Neural progenitor cell (in vitro differentiated cells): ENCODE data around the gene ATG3. TPM values are rescaled to one million over a fixed set of nuclear protein-coding genes. Genes with fewer than 3 reads are reported as not detected.

ENCODE experiments used
- DNase-seq: peaks from one replicate; pipeline ENCODE4 v3.0.0-alpha.2; 2016; ENCODE audit warnings: low spot score
- H2AFZ ChIP-seq: fragments of 200-600 bp; sonication (generic); replicated peaks from 2 replicates; pipeline ENCODE4 v1.6.1; 2016; ENCODE audit warnings: antibody characterized with exemption
- H3F3A ChIP-seq: fragments of 200-600 bp; sonication (generic); 2 replicates; pipeline ENCODE4 v1.6.1; 2016; ENCODE audit warnings: antibody characterized with exemption, low read depth
- H3K27ac ChIP-seq: fragments of 200-600 bp; sonication (generic); 2 replicates; pipeline ENCODE4 v1.5.1; 2016; ENCODE audit warnings: mild to moderate bottlenecking
- H3K27me3 ChIP-seq: fragments of 200-600 bp; sonication (generic); 2 replicates; pipeline ENCODE4 v1.6.1; 2016; ENCODE audit warnings: mild to moderate bottlenecking, moderate library complexity
- H3K36me3 ChIP-seq: fragments of 200-600 bp; sonication (generic); 2 replicates; pipeline ENCODE4 v1.5.1; 2016
- H3K4me1 ChIP-seq: fragments of 200-600 bp; sonication (generic); 2 replicates; pipeline ENCODE4 v1.6.1; 2016; ENCODE audit warnings: mixed run types
- H3K4me2 ChIP-seq: fragments of 200-600 bp; sonication (generic); 2 replicates; pipeline ENCODE4 v1.6.1; 2016
- H3K4me3 ChIP-seq: fragments of 200-600 bp; sonication (generic); 2 replicates; pipeline ENCODE4 v1.5.1; 2016
- H3K79me2 ChIP-seq: fragments of 200-600 bp; sonication (generic); 2 replicates; pipeline ENCODE4 v1.6.1; 2016; ENCODE audit warnings: low read depth
- H3K9ac ChIP-seq: fragments of 200-600 bp; sonication (generic); 2 replicates; pipeline ENCODE4 v1.6.1; 2016
- H3K9me3 ChIP-seq: fragments of 200-600 bp; sonication (generic); 2 replicates; pipeline ENCODE4 v1.5.1; 2016; ENCODE audit warnings: low read depth
- H4K20me1 ChIP-seq: fragments of 200-600 bp; sonication (generic); 2 replicates; pipeline ENCODE4 v1.6.1; 2016; ENCODE audit warnings: low read depth
- H3K27ac Mint-ChIP-seq: 3 replicates; pipeline ENCODE4 v1.8.0; 2021; ENCODE audit warnings: mixed read lengths
- H3K27me3 Mint-ChIP-seq: 2 replicates; pipeline ENCODE4 v1.8.0; 2022; ENCODE audit warnings: low read depth, mild to moderate bottlenecking, inconsistent platforms, moderate library complexity, mixed read lengths; ENCODE audit not compliant: insufficient read depth
- H3K36me3 Mint-ChIP-seq: 3 replicates; pipeline ENCODE4 v1.8.0; 2021; ENCODE audit warnings: mixed read lengths
- H3K4me1 Mint-ChIP-seq: 3 replicates; pipeline ENCODE4 v1.8.0; 2021; ENCODE audit warnings: mixed read lengths
- H3K4me3 Mint-ChIP-seq: 3 replicates; pipeline ENCODE4 v1.8.0; 2021; ENCODE audit warnings: mild to moderate bottlenecking, moderate library complexity, mixed read lengths
- H3K9me3 Mint-ChIP-seq: 3 replicates; pipeline ENCODE4 v1.8.0; 2020; ENCODE audit warnings: mixed read lengths
- CTCF ChIP-seq: fragments of 200-600 bp; sonication (generic); IDR thresholded peaks from 2 replicates; pipeline ENCODE4 v1.5.1; 2017; ENCODE audit warnings: antibody characterized with exemption, mild to moderate bottlenecking
- EZH2 ChIP-seq: fragments of 200-600 bp; sonication (generic); IDR thresholded peaks from 2 replicates; pipeline ENCODE4 v1.6.1; 2017; ENCODE audit warnings: antibody characterized with exemption, mild to moderate bottlenecking, moderate library complexity
- EZH2phosphoT487 ChIP-seq: fragments of 200-600 bp; sonication (generic); IDR thresholded peaks from 2 replicates; pipeline ENCODE4 v1.6.1; 2017; ENCODE audit warnings: antibody characterized with exemption
- total RNA-seq: library from RNA; depleted of rRNA; stranded (reverse); fragments of >200 nt; gene quantifications from 2 replicates; pipeline ENCODE4 v1.2.3, GENCODE V29; 2015; ENCODE audit warnings: low replicate concordance

ATG3 gene
- total RNA-seq, 1 donor from 2014 or later: 55.8 TPM

GRCh38 chr3:112486811-112487505 lies 74.8 kb downstream of the ATG3 start:
- Histone ChIP-seq H3K4me3 (no peak overlapping the region), H3K9me3 (no peaks in the 10 kb centered on the region), H3K79me2 (no peaks in the 10 kb centered on the region), H3K9ac (no peak overlapping the region), H4K20me1 (no peaks in the 10 kb centered on the region), H3K4me2 (no peak overlapping the region), H3K27me3 (no peaks in the 10 kb centered on the region), H3K27ac (no peak overlapping the region), H3K36me3 (no peaks in the 10 kb centered on the region), H2AFZ (no peak overlapping the region), H3K4me1 (no peaks in the 10 kb centered on the region), H3F3A (no peaks in the 10 kb centered on the region)
- TF ChIP-seq EZH2phosphoT487 (no peak), EZH2 (no peak), CTCF (no peak)
- DNase-seq: no peak
- no peak overlapping the region for H3K4me3 Mint-ChIP-seq
- no peaks in the 10 kb centered on the region for H3K36me3 Mint-ChIP-seq
- no peaks in the 10 kb centered on the region for H3K4me1 Mint-ChIP-seq
- H3K27me3 Mint-ChIP-seq: no peaks in the 10 kb centered on the region
- no peaks in the 10 kb centered on the region for H3K9me3 Mint-ChIP-seq
- no peak overlapping the region for H3K27ac Mint-ChIP-seq

- no peak overlapping the region for H2AFZ ChIP-seq
- no peak overlapping the region for H3K4me3 ChIP-seq
- no peak for DNase-seq
- Mint-ChIP-seq H3K4me1 (no peaks in the 10 kb centered on the region), H3K27ac (no peak overlapping the region), H3K9me3 (no peaks in the 10 kb centered on the region), H3K36me3 (no peaks in the 10 kb centered on the region), H3K4me3 (no peak overlapping the region), H3K27me3 (no peaks in the 10 kb centered on the region)
- TF ChIP-seq CTCF (no peak), EZH2phosphoT487 (no peak), EZH2 (no peak)
- no peaks in the 10 kb centered on the region for H3K27me3 ChIP-seq
- H3K79me2 ChIP-seq: no peaks in the 10 kb centered on the region
- no peaks in the 10 kb centered on the region for H3F3A ChIP-seq
- H3K4me2 ChIP-seq: no peak overlapping the region
- no peak overlapping the region for H3K9ac ChIP-seq
- H3K9me3 ChIP-seq: no peaks in the 10 kb centered on the region
- H3K36me3 ChIP-seq: no peaks in the 10 kb centered on the region
- no peaks in the 10 kb centered on the region for H4K20me1 ChIP-seq
- no peaks in the 10 kb centered on the region for H3K4me1 ChIP-seq
- H3K27ac ChIP-seq: no peak overlapping the region
Observed at GRCh38 chr3:112484352-112484751, 77.4 kb downstream of the ATG3 start.

- H3K4me1 Mint-ChIP-seq: no peaks in the 10 kb centered on the region
- H3K27ac Mint-ChIP-seq: no peak overlapping the region
- H4K20me1 ChIP-seq: no peaks in the 10 kb centered on the region
- no peaks in the 10 kb centered on the region for H3K27me3 Mint-ChIP-seq
- no peaks in the 10 kb centered on the region for H3K9me3 Mint-ChIP-seq
- no peaks in the 10 kb centered on the region for H3K79me2 ChIP-seq
- H3F3A ChIP-seq: no peaks in the 10 kb centered on the region
- H2AFZ ChIP-seq: no peak overlapping the region
- DNase-seq: no peak
- no peak overlapping the region for H3K4me3 ChIP-seq
- H3K9ac ChIP-seq: no peak overlapping the region
- H3K4me1 ChIP-seq: no peaks in the 10 kb centered on the region
- no peak overlapping the region for H3K4me2 ChIP-seq
- TF ChIP-seq EZH2: no peak
- no peak for TF ChIP-seq CTCF
- no peak for TF ChIP-seq EZH2phosphoT487
- no peaks in the 10 kb centered on the region for H3K27me3 ChIP-seq
- H3K36me3 ChIP-seq: no peaks in the 10 kb centered on the region
- no peaks in the 10 kb centered on the region for H3K9me3 ChIP-seq
- H3K4me3 Mint-ChIP-seq: no peak overlapping the region
- no peak overlapping the region for H3K27ac ChIP-seq
- no peaks in the 10 kb centered on the region for H3K36me3 Mint-ChIP-seq
Observed at GRCh38 chr3:112482675-112483074, 79.1 kb downstream of the ATG3 start.

Other genes starting within 250 kb of the ATG3 start
- 41.5 and 48.4 TPM in 2 replicates for gene CD200, start 228.8 kb downstream of the ATG3 start, total RNA-seq
- gene BTLA, start 62.5 kb downstream of the ATG3 start, total RNA-seq: 3.9 TPM in 1 of 2 replicates, not detected in the other
- gene SLC35A5, start 83 bp upstream of the ATG3 start, total RNA-seq: 35.9 and 59.7 TPM in 2 replicates
- 14.7 and 21.5 TPM in 2 replicates for gene CCDC80, start 79.2 kb upstream of the ATG3 start, total RNA-seq